Glutamatergic neuron (in vitro differentiated cells): ENCODE results near the gene LTBR. TPM values are rescaled to one million over a fixed set of nuclear protein-coding genes. Genes with fewer than 3 reads are reported as not detected.

Source experiments
- DNase-seq: peaks from one replicate; pipeline ENCODE4 v3.0.0; 2022
- H3K27ac Mint-ChIP-seq: one replicate; pipeline ENCODE4 v1.8.0; 2020; ENCODE audit warnings: mild to moderate bottlenecking, mixed read lengths, inconsistent platforms; ENCODE audit not compliant: unreplicated experiment
- H3K27me3 Mint-ChIP-seq: one replicate; pipeline ENCODE4 v1.8.0; 2020; ENCODE audit warnings: mild to moderate bottlenecking, moderate library complexity, mixed read lengths, inconsistent platforms; ENCODE audit not compliant: unreplicated experiment
- H3K36me3 Mint-ChIP-seq: one replicate; pipeline ENCODE4 v1.8.0; 2020; ENCODE audit warnings: mild to moderate bottlenecking, mixed read lengths, inconsistent platforms; ENCODE audit not compliant: unreplicated experiment
- H3K4me1 Mint-ChIP-seq: one replicate; pipeline ENCODE4 v1.8.0; 2020; ENCODE audit warnings: mild to moderate bottlenecking, low read depth, mixed read lengths, inconsistent platforms; ENCODE audit not compliant: unreplicated experiment
- H3K4me3 Mint-ChIP-seq: one replicate; pipeline ENCODE4 v1.8.0; 2020; ENCODE audit warnings: mild to moderate bottlenecking, mixed read lengths, inconsistent platforms; ENCODE audit not compliant: unreplicated experiment
- H3K9me3 Mint-ChIP-seq: one replicate; pipeline ENCODE4 v1.8.0; 2020; ENCODE audit warnings: mild to moderate bottlenecking, moderate library complexity, mixed read lengths, inconsistent platforms; ENCODE audit not compliant: unreplicated experiment
- CTCF ChIP-seq: fragments of 200-600 bp; sonication (generic); IDR thresholded peaks from one replicate; pipeline ENCODE4 v1.5.0; 2021; ENCODE audit not compliant: partially characterized antibody, unreplicated experiment
- total RNA-seq: library from RNA; stranded (reverse); fragmentation: NEBNext Ultra II Directional; extraction: Animal tissue kit (Norgen Biotek cat#: 25700); gene quantifications from one replicate; pipeline ENCODE4 v1.2.1, GENCODE V29; 2021; ENCODE audit not compliant: unreplicated experiment

LTBR gene
- total RNA-seq, 1 donor from 2014 or later = not detected

GRCh38 chr12:6432991-6433390 lies 49.0 kb downstream of the LTBR start:
- Mint-ChIP-seq H3K4me1 (peaks cover 11% of the 10 kb centered on the region), H3K9me3 (no peaks in the 10 kb centered on the region), H3K27ac (no peak overlapping the region), H3K27me3 (no peaks in the 10 kb centered on the region), H3K36me3 (no peaks in the 10 kb centered on the region), H3K4me3 (no peak overlapping the region)
- DNase-seq = no peak
- TF ChIP-seq CTCF = no peak

GRCh38 chr12:6434205-6435140 lies 50.5 kb downstream of the LTBR start:
- no peaks in the 10 kb centered on the region for H3K27me3 Mint-ChIP-seq
- H3K4me1 Mint-ChIP-seq = peaks cover 11% of the 10 kb centered on the region
- DNase-seq = no peak

GRCh38 chr12:6435961-6436715 lies 52.2 kb downstream of the LTBR start:
- TF ChIP-seq CTCF = no peak
- no peak overlapping the region for H3K4me3 Mint-ChIP-seq
- no peak for DNase-seq
- no peaks in the 10 kb centered on the region for H3K9me3 Mint-ChIP-seq
- H3K27ac Mint-ChIP-seq = no peak overlapping the region
- H3K36me3 Mint-ChIP-seq = no peaks in the 10 kb centered on the region
- H3K27me3 Mint-ChIP-seq = no peaks in the 10 kb centered on the region
- no peaks in the 10 kb centered on the region for H3K4me1 Mint-ChIP-seq

More at GRCh38 chr12:6434205-6435140, 50.5 kb downstream of the LTBR start:
- no peaks in the 10 kb centered on the region for H3K36me3 Mint-ChIP-seq
- TF ChIP-seq CTCF = no peak
- no peak overlapping the region for H3K4me3 Mint-ChIP-seq
- H3K9me3 Mint-ChIP-seq = no peaks in the 10 kb centered on the region
- H3K27ac Mint-ChIP-seq = no peak overlapping the region

GRCh38 chr12:6437586-6437985 lies 53.6 kb downstream of the LTBR start:
- DNase-seq = no peak
- Mint-ChIP-seq H3K4me3 (no peak overlapping the region), H3K27me3 (no peaks in the 10 kb centered on the region), H3K36me3 (no peaks in the 10 kb centered on the region), H3K9me3 (no peaks in the 10 kb centered on the region), H3K27ac (no peak overlapping the region), H3K4me1 (no peaks in the 10 kb centered on the region)
- TF ChIP-seq CTCF = no peak
